ENCODE results near the gene IL1RN. TPM values are rescaled to one million over a fixed set of nuclear protein-coding genes. Genes with fewer than 3 reads are reported as not detected.

The IL1RN gene
- total RNA-seq, 1 donor from 2014 or later = 16.0 TPM

DNA sequence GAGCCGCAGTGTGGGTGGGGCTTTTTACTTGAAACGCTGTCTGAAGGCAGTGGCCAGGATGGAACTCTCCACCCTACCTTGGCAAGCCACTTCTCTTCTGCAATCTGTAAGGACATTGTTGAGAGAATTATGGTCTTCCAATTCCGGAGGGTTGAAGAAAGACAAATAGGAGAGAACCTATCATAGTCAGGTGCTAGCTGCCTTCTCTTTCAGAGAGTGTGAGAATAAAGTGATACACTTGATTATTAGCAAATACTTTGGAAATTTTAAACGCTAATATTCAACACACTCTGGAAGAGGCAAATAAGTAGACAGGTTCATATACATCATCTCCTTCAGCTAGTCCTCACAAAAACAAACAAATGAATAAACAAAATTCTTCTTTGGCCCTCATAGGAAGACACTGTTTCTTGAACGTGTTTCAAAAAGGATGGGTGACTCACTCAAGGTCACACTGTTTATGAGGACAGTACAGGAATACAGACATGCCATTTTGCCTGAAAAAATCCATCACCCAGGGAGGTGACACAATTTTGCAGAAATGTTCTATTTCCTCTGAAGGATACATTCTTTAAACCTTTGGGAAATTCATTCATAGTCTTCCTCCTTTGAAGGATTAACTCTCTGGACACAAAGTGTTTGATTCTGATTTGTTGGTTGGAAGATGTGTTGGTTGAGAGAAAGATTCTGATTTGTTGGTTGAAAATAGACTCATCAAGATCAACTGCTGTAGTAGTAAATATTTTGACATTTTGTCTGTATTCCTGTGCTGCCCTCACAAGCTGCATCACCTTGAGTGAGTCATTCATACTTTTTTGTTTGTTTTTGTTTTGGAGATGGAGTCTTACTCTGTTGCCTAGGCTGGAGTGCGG, 2.2 kb upstream of the IL1RN start:
- no peak for ATAC-seq
- DNase-seq (ENCODE audit: low spot score) = no peak

DNA sequence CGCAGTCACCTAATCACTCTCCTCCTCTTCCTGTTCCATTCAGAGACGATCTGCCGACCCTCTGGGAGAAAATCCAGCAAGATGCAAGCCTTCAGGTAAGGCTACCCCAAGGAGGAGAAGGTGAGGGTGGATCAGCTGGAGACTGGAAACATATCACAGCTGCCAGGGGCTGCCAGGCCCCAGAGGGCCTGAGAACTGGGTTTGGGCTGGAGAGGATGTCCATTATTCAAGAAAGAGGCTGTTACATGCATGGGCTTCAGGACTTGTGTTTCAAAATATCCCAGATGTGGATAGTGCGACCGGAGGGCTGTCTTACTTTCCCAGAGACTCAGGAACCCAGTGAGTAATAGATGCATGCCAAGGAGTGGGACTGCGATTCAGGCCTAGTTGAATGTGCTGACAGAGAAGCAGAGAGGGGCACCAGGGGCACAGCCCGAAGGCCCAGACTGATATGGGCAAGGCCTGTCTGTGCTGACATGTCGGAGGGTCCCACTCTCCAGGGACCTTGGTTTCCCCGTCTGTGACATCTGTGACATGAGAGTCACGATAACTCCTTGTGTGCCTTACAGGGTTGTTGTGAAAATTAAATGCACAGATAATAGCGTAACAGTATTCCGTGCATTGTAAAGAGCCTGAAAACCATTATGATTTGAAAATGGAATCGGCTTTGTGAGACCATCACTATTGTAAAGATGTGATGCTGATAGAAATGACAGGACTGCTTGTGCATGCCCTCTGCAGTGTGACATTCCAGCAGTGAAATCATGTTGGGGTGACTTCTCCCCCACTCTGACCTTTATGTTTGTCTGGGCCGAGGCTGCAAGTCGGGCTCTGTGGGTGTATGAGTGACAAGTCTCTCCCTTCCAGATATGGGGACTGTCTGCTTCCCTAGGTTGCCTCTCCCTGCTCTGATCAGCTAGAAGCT, 510 bp downstream of the IL1RN start:
- peak; percentile 48 for DNase-seq (ENCODE audit: low spot score)
- ATAC-seq = peak; percentile 36

DNA sequence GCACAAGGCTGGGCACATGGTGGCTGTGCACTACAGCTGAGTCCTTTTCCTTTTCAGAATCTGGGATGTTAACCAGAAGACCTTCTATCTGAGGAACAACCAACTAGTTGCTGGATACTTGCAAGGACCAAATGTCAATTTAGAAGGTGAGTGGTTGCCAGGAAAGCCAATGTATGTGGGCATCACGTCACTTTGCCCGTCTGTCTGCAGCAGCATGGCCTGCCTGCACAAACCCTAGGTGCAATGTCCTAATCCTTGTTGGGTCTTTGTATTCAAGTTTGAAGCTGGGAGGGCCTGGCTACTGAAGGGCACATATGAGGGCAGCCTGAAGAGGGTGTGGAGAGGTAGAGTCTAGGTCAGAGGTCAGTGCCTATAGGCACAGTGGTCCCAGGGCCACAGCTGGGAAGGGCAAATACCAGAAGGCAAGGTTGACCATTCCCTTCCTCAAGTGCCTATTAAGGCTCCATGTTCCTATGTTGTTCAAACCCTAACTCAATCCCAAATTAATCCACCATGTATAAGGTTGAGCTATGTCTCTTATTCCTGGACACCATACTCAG, 2.2 kb downstream of the IL1RN start:
- peak; percentile 24 for DNase-seq (ENCODE audit: low spot score)
- no peak for ATAC-seq

DNA sequence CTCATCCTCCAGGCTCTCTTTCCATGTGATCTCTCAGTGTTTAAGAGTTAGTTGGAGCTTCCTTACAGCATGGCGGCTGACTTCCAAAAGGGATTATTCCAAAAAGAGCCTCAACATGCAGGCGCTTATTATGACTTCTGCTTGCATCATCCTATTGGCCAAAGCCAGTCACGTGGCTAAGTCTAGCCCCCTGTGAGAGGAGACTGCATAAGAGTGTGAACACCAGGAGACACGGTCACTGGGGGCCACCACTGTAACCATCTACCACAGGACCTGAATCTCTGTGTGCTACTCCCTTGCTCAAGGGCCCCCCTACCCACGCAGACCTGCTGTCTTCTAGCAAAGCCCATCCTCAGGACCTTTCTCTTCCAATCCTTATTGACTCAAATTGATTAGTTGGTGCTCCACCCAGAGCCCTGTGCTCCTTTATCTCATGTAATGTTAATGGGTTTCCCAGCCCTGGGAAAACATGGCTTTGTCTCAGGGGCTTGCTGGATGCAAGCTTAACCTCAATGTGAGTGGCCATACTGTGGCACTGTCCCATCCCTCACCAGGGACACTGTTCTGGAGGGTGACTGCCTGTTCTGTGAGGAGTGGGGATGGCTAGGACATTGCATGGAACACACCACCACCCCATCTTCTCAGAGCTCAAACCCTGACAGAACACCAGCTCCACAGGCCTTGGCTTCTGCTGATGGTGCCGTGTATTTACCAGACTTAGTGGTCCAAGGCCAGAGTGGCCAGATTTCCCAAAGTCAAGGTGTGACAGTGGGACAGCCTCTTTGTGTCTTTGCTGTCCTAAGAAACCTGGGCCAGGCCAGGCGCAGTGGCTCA, 4.2 kb downstream of the IL1RN start:
- peak; percentile 35 for DNase-seq (ENCODE audit: low spot score)
- no peak for ATAC-seq

DNA sequence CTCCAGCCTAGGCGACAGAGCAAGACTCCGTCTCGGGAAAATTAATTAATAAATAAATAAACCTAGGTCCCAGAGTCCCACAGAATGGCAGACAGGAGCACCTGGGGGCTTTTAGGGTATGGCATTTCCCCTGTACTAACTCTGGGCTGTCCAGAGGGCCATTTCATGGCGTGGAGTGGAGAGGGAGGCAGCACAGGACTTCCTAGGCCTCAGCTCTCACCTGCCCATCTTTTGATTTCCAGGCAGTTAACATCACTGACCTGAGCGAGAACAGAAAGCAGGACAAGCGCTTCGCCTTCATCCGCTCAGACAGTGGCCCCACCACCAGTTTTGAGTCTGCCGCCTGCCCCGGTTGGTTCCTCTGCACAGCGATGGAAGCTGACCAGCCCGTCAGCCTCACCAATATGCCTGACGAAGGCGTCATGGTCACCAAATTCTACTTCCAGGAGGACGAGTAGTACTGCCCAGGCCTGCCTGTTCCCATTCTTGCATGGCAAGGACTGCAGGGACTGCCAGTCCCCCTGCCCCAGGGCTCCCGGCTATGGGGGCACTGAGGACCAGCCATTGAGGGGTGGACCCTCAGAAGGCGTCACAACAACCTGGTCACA, 5.1 kb downstream of the IL1RN start:
- ATAC-seq (no peak), DNase-seq (ENCODE audit: low spot score) (peak; percentile 42)

DNA sequence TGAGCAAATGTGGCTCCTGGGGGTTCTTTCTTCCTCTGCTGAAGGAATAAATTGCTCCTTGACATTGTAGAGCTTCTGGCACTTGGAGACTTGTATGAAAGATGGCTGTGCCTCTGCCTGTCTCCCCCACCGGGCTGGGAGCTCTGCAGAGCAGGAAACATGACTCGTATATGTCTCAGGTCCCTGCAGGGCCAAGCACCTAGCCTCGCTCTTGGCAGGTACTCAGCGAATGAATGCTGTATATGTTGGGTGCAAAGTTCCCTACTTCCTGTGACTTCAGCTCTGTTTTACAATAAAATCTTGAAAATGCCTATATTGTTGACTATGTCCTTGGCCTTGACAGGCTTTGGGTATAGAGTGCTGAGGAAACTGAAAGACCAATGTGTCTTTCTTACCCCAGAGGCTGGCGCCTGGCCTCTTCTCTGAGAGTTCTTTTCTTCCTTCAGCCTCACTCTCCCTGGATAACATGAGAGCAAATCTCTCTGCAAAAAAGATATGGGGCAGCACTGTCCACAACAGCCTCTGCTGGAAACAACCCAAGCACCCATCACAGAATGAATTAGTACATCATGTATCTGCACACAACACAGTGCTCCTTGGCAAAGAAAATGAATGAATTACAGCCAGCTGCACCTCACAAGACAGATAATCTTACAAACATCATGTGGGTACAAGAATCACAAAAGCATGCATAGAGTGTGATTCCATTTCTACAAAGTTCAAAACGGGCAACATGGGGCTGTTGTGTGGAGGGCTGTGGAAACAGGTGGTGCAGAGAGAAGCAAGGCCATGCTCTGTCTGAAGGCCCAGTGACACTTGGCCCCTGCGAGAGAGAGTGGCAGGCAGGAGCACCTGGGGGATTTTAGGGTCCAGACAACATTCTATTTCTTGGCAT, 6.6 kb downstream of the IL1RN start:
- DNase-seq (ENCODE audit: low spot score) (peak; percentile 35), ATAC-seq (no peak)

DNA sequence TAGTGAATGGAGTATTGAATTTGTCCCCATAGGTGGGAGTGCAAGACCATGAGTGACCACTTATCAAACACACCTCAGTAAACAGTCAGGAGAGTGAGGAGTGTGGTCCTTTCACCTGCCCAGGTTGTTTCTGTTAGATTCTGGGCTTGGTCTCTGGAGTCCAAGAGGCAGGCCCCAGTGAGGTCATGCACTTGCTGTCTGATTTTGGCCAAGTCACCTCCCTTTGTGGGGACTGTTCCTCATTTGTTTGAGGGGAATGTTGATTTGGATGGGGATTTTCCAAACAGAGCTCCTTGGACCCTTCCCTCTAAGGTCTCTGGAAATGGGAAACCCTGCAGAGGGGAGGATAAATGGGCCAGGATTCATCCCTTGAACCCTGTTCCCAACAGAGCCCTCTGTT, 7.3 kb downstream of the IL1RN start:
- peak; percentile 29 for ATAC-seq
- peak; percentile 41 for DNase-seq (ENCODE audit: low spot score)

DNA sequence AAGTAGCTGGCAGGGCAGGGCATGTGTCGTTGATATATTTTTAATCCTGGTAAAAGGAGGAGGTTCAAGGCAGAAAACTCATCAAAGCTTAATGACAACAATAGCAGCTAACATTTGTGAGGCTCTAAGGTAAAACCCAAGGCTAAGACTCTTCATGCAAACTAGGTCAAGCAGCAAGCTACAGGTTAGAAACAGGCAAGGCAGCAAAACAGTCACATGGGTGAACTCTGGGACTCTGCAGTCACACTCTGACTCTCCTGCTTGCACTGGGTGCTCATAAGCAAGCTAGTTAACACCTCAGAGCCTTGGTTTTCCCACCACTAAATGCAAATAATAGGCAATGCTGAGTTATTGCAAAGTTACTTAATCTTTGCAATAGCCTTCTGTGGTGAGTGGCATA, 7.9 kb downstream of the IL1RN start:
- ATAC-seq (no peak), DNase-seq (ENCODE audit: low spot score) (peak; percentile 27)

DNA sequence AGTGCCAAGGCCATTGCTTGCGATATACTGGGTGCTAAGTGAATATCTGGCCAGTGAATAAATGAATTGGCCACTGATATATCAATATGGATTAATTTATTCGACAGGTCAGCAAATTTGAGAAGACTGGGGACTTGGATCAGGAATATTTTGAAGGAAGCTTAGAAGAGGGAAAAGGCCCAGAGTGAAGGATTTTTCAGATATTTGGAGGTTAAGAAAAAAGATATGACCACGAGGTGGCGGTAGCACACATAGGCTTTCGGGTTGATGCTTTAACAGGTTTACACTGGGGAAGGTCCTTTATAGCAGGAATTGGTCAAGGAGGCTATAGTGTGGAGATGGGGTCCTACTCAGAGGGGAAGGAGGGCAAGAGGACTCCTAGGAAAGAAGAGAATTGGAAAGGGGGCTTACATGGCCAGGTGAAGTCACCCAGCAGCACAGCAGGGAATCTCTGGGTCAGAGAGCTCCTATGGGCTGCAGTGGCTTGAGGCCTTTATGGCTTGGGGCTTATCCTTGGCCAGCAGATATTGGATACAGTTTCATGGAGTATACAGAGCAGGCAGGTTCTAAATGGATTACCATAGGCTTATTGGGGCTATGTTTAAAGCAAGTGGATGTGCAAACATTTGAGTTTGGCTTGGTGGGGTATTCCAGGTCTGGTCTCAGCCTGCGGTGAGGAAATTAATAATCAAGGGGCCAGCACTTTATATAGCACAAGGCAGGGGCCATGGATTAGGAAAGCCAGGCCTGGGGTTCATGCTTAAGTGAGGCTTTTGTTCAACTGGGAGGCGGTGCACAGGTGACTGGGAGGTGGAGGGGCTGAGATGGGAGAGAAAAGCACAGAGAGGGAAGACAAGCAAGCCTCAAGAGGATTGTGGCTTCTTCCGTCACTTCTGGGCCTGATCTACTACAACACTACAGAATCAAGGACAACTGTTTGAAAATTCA, 9.7 kb downstream of the IL1RN start:
- DNase-seq (ENCODE audit: low spot score) = peak; percentile 45

DNA sequence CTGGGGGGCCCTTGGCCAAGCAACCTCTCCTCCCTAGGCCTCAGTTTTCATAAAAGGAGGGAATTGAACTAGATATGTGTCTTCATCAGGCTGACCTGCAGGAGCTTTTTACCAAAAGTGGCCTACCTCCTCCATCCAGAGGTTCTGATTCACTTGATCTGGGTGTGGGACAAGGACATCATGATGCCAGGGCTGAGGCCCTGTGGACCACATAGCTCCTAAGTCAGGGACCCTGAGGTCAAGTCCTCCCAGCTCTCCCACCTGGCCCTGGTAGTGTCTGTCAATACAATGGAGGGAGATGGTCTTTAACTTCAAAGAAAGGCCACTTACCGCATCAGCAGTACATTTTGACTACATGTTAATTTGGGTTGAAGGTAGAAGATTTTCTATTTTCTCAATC, 10.4 kb downstream of the IL1RN start:
- ATAC-seq = no peak

More for the DNA sequence above, 9.7 kb downstream of the IL1RN start:
- peak; percentile 71 for ATAC-seq

DNA sequence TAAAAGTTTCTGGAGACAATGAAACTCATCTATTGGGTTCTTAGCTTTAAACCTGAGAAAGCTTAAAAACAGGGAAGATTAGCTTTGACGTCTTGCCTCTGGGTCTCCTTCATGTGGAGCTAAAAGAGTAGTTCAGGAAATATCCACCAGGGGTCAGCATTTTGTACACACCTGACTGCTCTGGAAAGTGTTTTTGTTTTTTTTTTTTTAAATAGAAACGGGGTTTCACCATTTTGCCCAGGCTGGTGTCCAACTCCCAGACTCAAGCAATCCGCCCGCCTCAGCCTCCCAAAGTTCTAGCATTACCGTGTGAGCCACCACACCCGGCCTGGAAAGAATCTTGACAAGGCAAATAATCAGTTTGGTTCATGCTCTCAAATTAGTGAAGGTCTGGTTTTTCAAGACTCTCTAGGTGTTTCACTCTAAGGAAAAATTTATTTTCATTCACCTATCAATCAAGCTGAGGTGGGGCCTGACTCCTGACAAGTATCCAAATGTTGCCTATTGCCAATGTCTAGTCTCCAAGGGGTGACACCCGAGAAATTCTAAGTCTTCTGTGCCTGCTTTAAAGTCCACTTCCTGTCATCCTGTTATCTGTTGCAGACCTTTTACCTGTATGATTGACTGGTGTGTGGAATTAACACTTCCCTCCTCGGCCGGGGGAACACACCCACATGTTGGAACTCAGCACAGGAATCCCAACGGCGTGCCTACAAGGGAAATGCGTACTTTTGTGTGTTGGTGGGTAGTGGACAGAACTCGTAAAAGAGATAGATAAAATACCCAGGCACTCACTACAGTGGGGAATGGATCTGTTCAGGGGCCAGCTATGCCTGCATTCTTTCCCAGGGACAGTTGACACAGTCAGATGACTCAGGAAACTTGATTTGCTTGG, 11.3 kb downstream of the IL1RN start:
- ATAC-seq (peak; percentile 87), DNase-seq (ENCODE audit: low spot score) (peak; percentile 59)

More for the DNA sequence above, 10.4 kb downstream of the IL1RN start:
- DNase-seq (ENCODE audit: low spot score) = peak; percentile 35

DNA sequence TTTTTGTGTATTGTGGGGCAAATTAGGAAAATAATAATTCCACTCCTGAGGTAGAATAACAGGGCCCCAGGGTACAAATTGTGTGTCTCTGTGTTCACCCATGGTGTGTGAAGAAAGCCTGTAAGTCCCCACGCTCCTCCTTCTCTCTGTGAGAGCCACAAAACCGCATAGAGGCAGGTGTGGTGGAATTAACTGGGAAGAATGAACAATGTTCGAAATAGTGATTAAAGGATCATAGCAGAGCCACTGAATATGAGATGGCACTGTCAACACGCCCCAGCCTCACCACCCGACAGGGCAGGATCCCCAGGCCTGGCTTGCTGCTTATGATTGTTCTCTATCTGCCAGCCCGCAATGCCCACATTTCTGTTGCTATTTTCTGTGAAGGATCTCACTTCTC, 14.1 kb downstream of the IL1RN start:
- ATAC-seq (no peak), DNase-seq (ENCODE audit: low spot score) (no peak)

DNA sequence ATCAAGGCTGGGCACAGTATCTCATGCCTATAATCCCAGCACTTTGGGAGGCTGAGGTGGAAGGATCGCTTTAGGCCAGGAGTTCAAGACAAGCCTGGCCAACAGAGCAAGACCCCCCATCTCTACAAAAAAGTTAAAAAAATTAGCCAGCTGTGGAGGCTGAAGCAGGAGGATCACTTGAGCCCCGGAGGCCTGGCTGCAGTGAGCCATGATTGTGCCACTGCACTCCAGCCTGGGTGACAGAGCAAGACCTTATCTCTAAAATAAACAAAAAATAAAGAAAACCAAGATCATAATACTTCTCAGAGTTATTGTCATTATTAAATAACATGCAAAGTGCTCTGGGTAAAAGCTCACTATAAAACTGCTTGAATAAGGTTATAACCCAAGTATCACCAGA, 14.9 kb downstream of the IL1RN start:
- DNase-seq (ENCODE audit: low spot score) (no peak), ATAC-seq (no peak)

DNA sequence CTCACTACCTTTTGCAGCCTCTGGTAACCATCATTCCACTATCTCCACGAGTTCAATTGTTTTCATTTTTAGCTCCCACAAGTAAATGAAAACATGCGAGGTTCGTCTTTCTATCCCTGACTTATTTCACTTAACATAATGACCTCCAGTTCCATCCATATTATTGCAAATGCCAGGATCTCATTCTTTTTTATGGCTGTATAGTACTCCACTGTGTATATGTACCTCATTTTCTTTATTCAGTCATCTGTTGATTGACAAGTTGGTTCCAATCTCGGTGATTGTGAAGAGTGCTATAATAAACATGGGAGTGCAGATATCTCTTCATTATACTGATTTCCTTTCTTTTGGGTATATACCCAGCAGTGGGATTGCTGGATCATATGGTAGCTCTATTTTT, 16.9 kb downstream of the IL1RN start:
- ATAC-seq = no peak
- DNase-seq (ENCODE audit: low spot score) = no peak

DNA sequence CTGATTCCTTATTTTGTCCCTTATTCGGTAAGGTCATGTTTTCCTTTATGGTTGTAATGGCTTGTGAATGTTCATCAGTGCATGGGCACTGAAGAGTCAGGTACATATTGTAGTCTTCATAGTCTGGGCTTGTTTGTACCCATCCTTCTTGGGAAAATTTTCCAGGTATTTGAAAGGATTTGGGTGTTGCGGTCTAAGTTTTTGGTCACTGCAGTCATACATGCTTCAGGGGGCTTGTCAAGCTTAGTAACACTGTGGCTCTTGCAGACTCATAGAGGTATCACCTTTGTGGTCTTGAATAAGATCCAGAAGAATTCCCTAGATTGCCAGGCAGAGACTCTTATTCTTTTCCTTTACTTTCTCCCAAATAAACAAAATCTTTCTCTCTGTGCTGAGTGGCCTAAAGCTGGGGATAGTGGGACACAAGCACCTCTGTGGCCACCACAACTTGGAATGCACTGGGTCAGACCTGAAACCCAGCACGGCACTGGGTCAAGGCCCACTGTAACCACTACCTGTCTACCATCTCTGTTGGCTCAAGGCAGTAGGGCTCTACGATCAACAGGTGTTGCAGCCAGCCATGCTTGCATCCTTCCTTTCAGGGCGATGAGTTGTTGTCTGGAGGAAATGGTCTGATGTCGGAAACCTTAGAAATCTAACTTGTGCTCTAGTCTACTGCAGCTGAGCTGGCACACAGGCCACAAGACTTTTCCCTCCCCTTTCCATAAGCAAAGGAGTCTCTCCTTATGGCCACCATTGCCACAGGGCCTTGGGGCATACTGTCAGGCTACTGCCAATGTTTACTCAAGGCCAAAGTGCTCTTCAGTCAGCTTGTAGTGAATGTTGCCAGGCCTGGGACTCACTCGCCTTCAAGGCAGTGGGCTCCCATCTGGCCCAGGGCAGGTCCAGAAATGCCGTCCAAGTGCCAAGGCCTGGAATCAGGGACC, 21.5 kb downstream of the IL1RN start:
- DNase-seq (ENCODE audit: low spot score) = peak; percentile 35
- ATAC-seq = peak; percentile 29

Data from left lobe of liver (tissue), 2 donors.